ENCODE results near the gene ANKRD13C.

ANKRD13C gene

GRCh38 chr1:70295749-70296148 lies 58.8 kb downstream of the ANKRD13C start:
- H2BK12ac ChIP-seq (ENCODE audit: low read length) = no peak overlapping the region
- H2BK120ac ChIP-seq (ENCODE audit: low read depth, low read length) = no peak overlapping the region
- H3K36me3 ChIP-seq (replicated peaks in 1 of 2; ENCODE audit: control insufficient read depth in 2 of 2, insufficient read depth in 2 of 2, low read length in 2 of 2) = peaks cover 7 to 92% of the 10 kb centered on the region in 2 donors
- no peak overlapping the region for H3K4me3 ChIP-seq (ENCODE audit: low read length in 2 of 2)
- H3K27ac ChIP-seq (replicated peaks; ENCODE audit: low read length) = no peak overlapping the region
- H3K23ac ChIP-seq (ENCODE audit: low read depth, low read length, poor library complexity) = no peak overlapping the region
- no peaks in the 10 kb centered on the region for H3K27me3 ChIP-seq (ENCODE audit: control insufficient read depth in 3 of 3, insufficient read depth in 3 of 3, low read depth in 1 of 3, low read length in 3 of 3)
- no peak for DNase-seq (ENCODE audit: low spot score)
- no peak overlapping the region for H2AFZ ChIP-seq (ENCODE audit: low read length)
- no peak overlapping the region for H4K91ac ChIP-seq (ENCODE audit: low read depth, low read length, poor library complexity)
- no peak overlapping the region for H3K4me2 ChIP-seq (ENCODE audit: insufficient read depth, low read length, poor library complexity, severe bottlenecking)
- H3K9ac ChIP-seq (ENCODE audit: low read depth, low read length, poor library complexity) = no peak overlapping the region
- H2AK5ac ChIP-seq (ENCODE audit: low read depth, low read length) = no peak overlapping the region
- WGBS, 2 donors (ENCODE audit: extremely low coverage in 2 of 2, insufficient read length in 2 of 2, insufficient replicate concordance in 1 of 2) = no CpG with 5 or more reads among the region's 4 CpGs
- H4K8ac ChIP-seq (ENCODE audit: low read depth, low read length) = no peak overlapping the region
- no peak overlapping the region for H3K4ac ChIP-seq (ENCODE audit: low read length)
- no peak overlapping the region for H2BK15ac ChIP-seq (ENCODE audit: low read length)
- no peak overlapping the region for H3K14ac ChIP-seq (ENCODE audit: low read length)
- H3K18ac ChIP-seq (ENCODE audit: low read length) = no peak overlapping the region
- no peaks in the 10 kb centered on the region for H3K79me1 ChIP-seq (ENCODE audit: low read depth, low read length)
- peaks cover 0 to 3% of the 10 kb centered on the region in 2 donors for H3K4me1 ChIP-seq (ENCODE audit: control insufficient read depth in 2 of 2, insufficient read depth in 1 of 2, low read depth in 1 of 2, low read length in 2 of 2)
- H2BK5ac ChIP-seq (ENCODE audit: low read length) = no peak overlapping the region
- no peaks in the 10 kb centered on the region for H3K9me3 ChIP-seq (replicated peaks in 1 of 2; ENCODE audit: control insufficient read depth in 2 of 2, insufficient read depth in 1 of 2, low read depth in 1 of 2, low read length in 2 of 2)

GRCh38 chr1:70293186-70293843 lies 61.2 kb downstream of the ANKRD13C start:
- Histone ChIP-seq H3K36me3 (replicated peaks in 1 of 2; ENCODE audit: control insufficient read depth in 2 of 2, insufficient read depth in 2 of 2, low read length in 2 of 2) (peaks cover 4 to 89% of the 10 kb centered on the region in 2 donors), H3K4me3 (ENCODE audit: low read length in 2 of 2) (no peak overlapping the region), H3K9ac (ENCODE audit: low read depth, low read length, poor library complexity) (no peak overlapping the region), H3K4me1 (ENCODE audit: control insufficient read depth in 2 of 2, insufficient read depth in 1 of 2, low read depth in 1 of 2, low read length in 2 of 2) (peaks cover 0 to 3% of the 10 kb centered on the region in 2 donors), H2AFZ (ENCODE audit: low read length) (no peak overlapping the region), H2BK15ac (ENCODE audit: low read length) (no peak overlapping the region), H2BK5ac (ENCODE audit: low read length) (no peak overlapping the region), H3K23ac (ENCODE audit: low read depth, low read length, poor library complexity) (no peak overlapping the region), H3K27ac (replicated peaks; ENCODE audit: low read length) (no peak overlapping the region), H2AK5ac (ENCODE audit: low read depth, low read length) (no peak overlapping the region), H3K14ac (ENCODE audit: low read length) (no peak overlapping the region), H3K9me3 (replicated peaks in 1 of 2; ENCODE audit: control insufficient read depth in 2 of 2, insufficient read depth in 1 of 2, low read depth in 1 of 2, low read length in 2 of 2) (no peaks in the 10 kb centered on the region), H2BK120ac (ENCODE audit: low read depth, low read length) (no peak overlapping the region), H3K79me1 (ENCODE audit: low read depth, low read length) (no peaks in the 10 kb centered on the region), H3K18ac (ENCODE audit: low read length) (no peak overlapping the region), H4K91ac (ENCODE audit: low read depth, low read length, poor library complexity) (no peak overlapping the region), H4K8ac (ENCODE audit: low read depth, low read length) (no peak overlapping the region), H3K4me2 (ENCODE audit: insufficient read depth, low read length, poor library complexity, severe bottlenecking) (no peak overlapping the region), H2BK12ac (ENCODE audit: low read length) (no peak overlapping the region), H3K4ac (ENCODE audit: low read length) (no peak overlapping the region), H3K27me3 (ENCODE audit: control insufficient read depth in 3 of 3, insufficient read depth in 3 of 3, low read depth in 1 of 3, low read length in 3 of 3) (no peaks in the 10 kb centered on the region)
- no peak for DNase-seq (ENCODE audit: low spot score)

GRCh38 chr1:70290218-70290617 lies 64.3 kb downstream of the ANKRD13C start:
- Histone ChIP-seq H3K9ac (ENCODE audit: low read depth, low read length, poor library complexity) (no peak overlapping the region), H2BK15ac (ENCODE audit: low read length) (no peak overlapping the region), H4K8ac (ENCODE audit: low read depth, low read length) (no peak overlapping the region), H3K79me1 (ENCODE audit: low read depth, low read length) (no peaks in the 10 kb centered on the region), H3K36me3 (replicated peaks in 1 of 2; ENCODE audit: control insufficient read depth in 2 of 2, insufficient read depth in 2 of 2, low read length in 2 of 2) (peaks cover 4 to 80% of the 10 kb centered on the region in 2 donors), H2AFZ (ENCODE audit: low read length) (no peak overlapping the region), H3K27me3 (ENCODE audit: control insufficient read depth in 3 of 3, insufficient read depth in 3 of 3, low read depth in 1 of 3, low read length in 3 of 3) (no peaks in the 10 kb centered on the region), H3K18ac (ENCODE audit: low read length) (no peak overlapping the region), H3K4me3 (ENCODE audit: low read length in 2 of 2) (no peak overlapping the region), H4K91ac (ENCODE audit: low read depth, low read length, poor library complexity) (no peak overlapping the region), H3K27ac (replicated peaks; ENCODE audit: low read length) (no peak overlapping the region), H2BK120ac (ENCODE audit: low read depth, low read length) (no peak overlapping the region), H3K14ac (ENCODE audit: low read length) (no peak overlapping the region), H3K4me1 (ENCODE audit: control insufficient read depth in 2 of 2, insufficient read depth in 1 of 2, low read depth in 1 of 2, low read length in 2 of 2) (no peaks in the 10 kb centered on the region), H2BK12ac (ENCODE audit: low read length) (no peak overlapping the region), H2BK5ac (ENCODE audit: low read length) (no peak overlapping the region), H3K9me3 (replicated peaks in 1 of 2; ENCODE audit: control insufficient read depth in 2 of 2, insufficient read depth in 1 of 2, low read depth in 1 of 2, low read length in 2 of 2) (no peaks in the 10 kb centered on the region), H3K4ac (ENCODE audit: low read length) (no peak overlapping the region), H3K4me2 (ENCODE audit: insufficient read depth, low read length, poor library complexity, severe bottlenecking) (no peak overlapping the region), H2AK5ac (ENCODE audit: low read depth, low read length) (no peak overlapping the region), H3K23ac (ENCODE audit: low read depth, low read length, poor library complexity) (no peak overlapping the region)
- no peak for DNase-seq (ENCODE audit: low spot score)
- WGBS, 2 donors (ENCODE audit: extremely low coverage in 2 of 2, insufficient read length in 2 of 2, insufficient replicate concordance in 1 of 2) = no CpG with 5 or more reads among the region's 1 CpG

GRCh38 chr1:70288166-70288565 lies 66.4 kb downstream of the ANKRD13C start:
- no peak overlapping the region for H2BK15ac ChIP-seq (ENCODE audit: low read length)
- no peaks in the 10 kb centered on the region for H3K79me1 ChIP-seq (ENCODE audit: low read depth, low read length)
- H3K23ac ChIP-seq (ENCODE audit: low read depth, low read length, poor library complexity) = no peak overlapping the region
- no peak overlapping the region for H2BK120ac ChIP-seq (ENCODE audit: low read depth, low read length)
- H3K4me3 ChIP-seq (ENCODE audit: low read length in 2 of 2) = no peak overlapping the region
- H4K8ac ChIP-seq (ENCODE audit: low read depth, low read length) = no peak overlapping the region
- no peak overlapping the region for H3K4ac ChIP-seq (ENCODE audit: low read length)
- H3K27ac ChIP-seq (replicated peaks; ENCODE audit: low read length) = no peak overlapping the region
- H3K27me3 ChIP-seq (ENCODE audit: control insufficient read depth in 3 of 3, insufficient read depth in 3 of 3, low read depth in 1 of 3, low read length in 3 of 3) = no peaks in the 10 kb centered on the region
- H2AFZ ChIP-seq (ENCODE audit: low read length) = no peak overlapping the region
- no peak overlapping the region for H4K91ac ChIP-seq (ENCODE audit: low read depth, low read length, poor library complexity)
- H3K18ac ChIP-seq (ENCODE audit: low read length) = no peak overlapping the region
- H3K36me3 ChIP-seq (replicated peaks in 1 of 2; ENCODE audit: control insufficient read depth in 2 of 2, insufficient read depth in 2 of 2, low read length in 2 of 2) = peaks cover 2 to 63% of the 10 kb centered on the region in 2 donors
- no peak overlapping the region for H2BK5ac ChIP-seq (ENCODE audit: low read length)
- H3K9me3 ChIP-seq (replicated peaks in 1 of 2; ENCODE audit: control insufficient read depth in 2 of 2, insufficient read depth in 1 of 2, low read depth in 1 of 2, low read length in 2 of 2) = no peaks in the 10 kb centered on the region
- no peaks in the 10 kb centered on the region for H3K4me1 ChIP-seq (ENCODE audit: control insufficient read depth in 2 of 2, insufficient read depth in 1 of 2, low read depth in 1 of 2, low read length in 2 of 2)
- no peak for DNase-seq (ENCODE audit: low spot score)
- no peak overlapping the region for H2BK12ac ChIP-seq (ENCODE audit: low read length)
- no peak overlapping the region for H3K14ac ChIP-seq (ENCODE audit: low read length)
- H2AK5ac ChIP-seq (ENCODE audit: low read depth, low read length) = no peak overlapping the region
- no peak overlapping the region for H3K9ac ChIP-seq (ENCODE audit: low read depth, low read length, poor library complexity)
- H3K4me2 ChIP-seq (ENCODE audit: insufficient read depth, low read length, poor library complexity, severe bottlenecking) = no peak overlapping the region

Measured in neuronal stem cell (in vitro differentiated cells).